Heart left ventricle (tissue), 16 donors: ENCODE measurements around the gene DIS3L2. TPM values are rescaled to one million over a fixed set of nuclear protein-coding genes. Genes with fewer than 3 reads are reported as not detected.

ENCODE experiments used
- ATAC-seq, 4 donors: fragments of 200-7000 bp; cut with Tn5 transposase; one replicate each; pipeline ENCODE4 v1.9.1; 2020 to 2022; ENCODE audit warnings: moderate library complexity in 4 of 4, mild to moderate bottlenecking in 3 of 4, moderate number of reproducible peaks in 1 of 4
- DNase-seq, 5 donors: peaks; one replicate each; pipeline ENCODE4 v3.0.0-alpha.2; 2020
- H3K27ac ChIP-seq, 12 donors: fragments of 200-600 bp; sonication (generic) in 4 of 12; one replicate each; pipeline versions ENCODE4 v1.5.0 to v1.8.0; 2016 to 2022; ENCODE audit warnings: mild to moderate bottlenecking in 2 of 12
- H3K27me3 ChIP-seq, 9 donors: fragments of 200-600 bp; sonication (generic) in 2 of 9; one replicate each; pipeline versions ENCODE4 v1.5.1 to v1.8.0; 2016 to 2022; ENCODE audit warnings: mild to moderate bottlenecking in 3 of 9
- H3K36me3 ChIP-seq, 9 donors: fragments of 200-600 bp; sonication (generic) in 2 of 9; one replicate each; pipeline versions ENCODE4 v1.5.0 to v1.8.0; 2018 to 2022; ENCODE audit warnings: mild to moderate bottlenecking in 2 of 9
- H3K4me1 ChIP-seq, 12 donors: fragments of 200-600 bp; sonication (generic) in 4 of 12; one replicate each; pipeline versions ENCODE4 v1.5.0 to v1.8.0; 2016 to 2022; ENCODE audit warnings: mild to moderate bottlenecking in 3 of 12
- H3K4me3 ChIP-seq, 12 donors: fragments of 200-600 bp; sonication (generic) in 4 of 12; one replicate each; pipeline versions ENCODE4 v1.5.0 to v1.8.0; 2017 to 2022; ENCODE audit warnings: mild to moderate bottlenecking in 9 of 12, moderate library complexity in 4 of 12
- H3K9me3 ChIP-seq, 12 donors: fragments of 200-600 bp; sonication (generic) in 4 of 12; one replicate each; pipeline versions ENCODE4 v1.5.0 to v1.8.0; 2016 to 2022; ENCODE audit warnings: mild to moderate bottlenecking in 1 of 12
- POLR2A ChIP-seq, 2 donors: fragments of 450-650 bp; IDR thresholded peaks; one replicate each; pipeline ENCODE4 v1.6.1; 2017; ENCODE audit warnings: antibody characterized with exemption in 2 of 2, mild to moderate bottlenecking in 2 of 2, moderate library complexity in 2 of 2
- WGBS, 4 donors: extraction: QIAGEN DNeasy Blood & Tissue Kit in 2 of 4; methylation state at CpG; one replicate each; pipeline versions ENCODE4 v1.1.5 to v1.1.7; 2013 to 2018; 5-methylcytosine and 5-hydroxymethylcytosine counted together
- intact Hi-C, 10 donors: fragments of 100-400 bp; cut with DNase I; formaldehyde crosslinking; loops; one replicate each; pipeline versions ENCODE4 v1.11.1 to v1.14.2; 2022
- polyA plus RNA-seq, 2 donors: library from polyadenylated mRNA; stranded (reverse); fragments of 200-250 nt; gene quantifications; one replicate each; pipeline ENCODE4 v1.2.3, GENCODE V29; 2013
- total RNA-seq, 9 donors: library from RNA; depleted of rRNA in 2 of 9; stranded (reverse); fragments of >200 nt in 2 of 9; fragmentation: NEBNext Ultra II Directional in 3 of 9; extraction: Animal tissue kit (Norgen Biotek cat#: 25700) in 3 of 9; gene quantifications; one replicate each; pipeline versions ENCODE4 v1.1.0 to v1.2.4, GENCODE V29; 2016 to 2023
- TF ChIP-seq, protein P1 (sequence below), 12 donors: fragments of 200-600 bp; sonication (generic) in 4 of 12; IDR thresholded peaks; one replicate each; pipeline versions ENCODE4 v1.5.0 to v1.8.0; 2018 to 2022; ENCODE audit warnings: antibody characterized with exemption in 12 of 12, mild to moderate bottlenecking in 5 of 12
- donor health status: ischemic (EF 13 %, LVEDD 7.1; RV severe dilation, severe dysfunction).
- donor health status: healthy with polysubstance abuse.
- donor health status: DM: no; HTN: yes; CAD: no.
- donor health status: DM: no; HTN: no; CAD: no.
- donor health status: ischemic (EF 25% LVEDD 6.9; RV normal size, moderate dysfunction).
- donor health status: ischemic (EF 25% LVEDD 5.7; RV mildly dilated, moderate dysfunction).
- donor health status: healthy.
- donor health status: DM: yes; HTN: yes; CAD: no.
- donor health status: ischemic (EF 35%, LVEDD 5.7; RV mildly dilated, moderate dysfunction).
- donor health status: nonischemic (EF 11% LVEDD 7.7; RV severe dilation, severe dysfunction).
- donor health status: DM: yes; HTN: yes; CAD: no.
- donor health status: PGD.
- donor health status: ischemic (EF 29% LVEDD 5.4; RV normal size, mild dysfunction).
- donor health status: nonischemic (EF 23%, LVEDD 6.1; RV moderate dilation, normal function).

Gene DIS3L2
- total and polyA plus RNA-seq, 11 donors, result 12.4 to 27.3 (median 21.8) TPM

- no peaks in the 10 kb centered on the region for H3K27me3 ChIP-seq
- TF ChIP-seq, protein P1, sequence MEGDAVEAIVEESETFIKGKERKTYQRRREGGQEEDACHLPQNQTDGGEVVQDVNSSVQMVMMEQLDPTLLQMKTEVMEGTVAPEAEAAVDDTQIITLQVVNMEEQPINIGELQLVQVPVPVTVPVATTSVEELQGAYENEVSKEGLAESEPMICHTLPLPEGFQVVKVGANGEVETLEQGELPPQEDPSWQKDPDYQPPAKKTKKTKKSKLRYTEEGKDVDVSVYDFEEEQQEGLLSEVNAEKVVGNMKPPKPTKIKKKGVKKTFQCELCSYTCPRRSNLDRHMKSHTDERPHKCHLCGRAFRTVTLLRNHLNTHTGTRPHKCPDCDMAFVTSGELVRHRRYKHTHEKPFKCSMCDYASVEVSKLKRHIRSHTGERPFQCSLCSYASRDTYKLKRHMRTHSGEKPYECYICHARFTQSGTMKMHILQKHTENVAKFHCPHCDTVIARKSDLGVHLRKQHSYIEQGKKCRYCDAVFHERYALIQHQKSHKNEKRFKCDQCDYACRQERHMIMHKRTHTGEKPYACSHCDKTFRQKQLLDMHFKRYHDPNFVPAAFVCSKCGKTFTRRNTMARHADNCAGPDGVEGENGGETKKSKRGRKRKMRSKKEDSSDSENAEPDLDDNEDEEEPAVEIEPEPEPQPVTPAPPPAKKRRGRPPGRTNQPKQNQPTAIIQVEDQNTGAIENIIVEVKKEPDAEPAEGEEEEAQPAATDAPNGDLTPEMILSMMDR (IDR thresholded peaks at IDR 0.05), result no peak
- no peak for TF ChIP-seq POLR2A (IDR thresholded peaks at IDR 0.05)
- ATAC-seq (no peak), DNase-seq (no peak)
- H3K9me3 ChIP-seq, result no peaks in the 10 kb centered on the region
- peaks cover 0 to 18% (median 5%) of the 10 kb centered on the region in 12 donors for H3K4me1 ChIP-seq
- H3K4me3 ChIP-seq, result no peak overlapping the region
- 93 to 97% (median 94%) methylated on average over 7 of the region's 7 CpGs for WGBS, 4 donors
- intact Hi-C loops, result no loop called here
- H3K36me3 ChIP-seq, result no peaks in the 10 kb centered on the region
- H3K27ac ChIP-seq, result no peak overlapping the region
Measured at GRCh38 chr2:231937057-231937456, 24.5 kb upstream of the DIS3L2 start.

- Histone ChIP-seq H3K4me1 (peaks cover 0 to 11% (median 2%) of the 10 kb centered on the region in 12 donors), H3K27me3 (no peaks in the 10 kb centered on the region), H3K36me3 (no peaks in the 10 kb centered on the region), H3K27ac (no peak overlapping the region), H3K4me3 (no peak overlapping the region), H3K9me3 (no peaks in the 10 kb centered on the region)
- TF ChIP-seq, protein P1 (IDR thresholded peaks at IDR 0.05), result no peak
- no peak for TF ChIP-seq POLR2A (IDR thresholded peaks at IDR 0.05)
- 96 to 99% (median 97%) methylated on average over 4 of the region's 4 CpGs for WGBS, 4 donors
- intact Hi-C loops, result no loop called here
- no peak for DNase-seq
- ATAC-seq, result no peak
Measured at GRCh38 chr2:231939022-231939421, 22.5 kb upstream of the DIS3L2 start.

GRCh38 chr2:231940795-231941194 lies 20.7 kb upstream of the DIS3L2 start:
- ATAC-seq (no peak), DNase-seq (no peak)
- intact Hi-C loops, result no loop called here
- H3K27ac ChIP-seq, result no peak overlapping the region
- no peak overlapping the region for H3K4me3 ChIP-seq
- 62 to 76% (median 70%) methylated on average over 2 to 3 of the region's 3 CpGs for WGBS, 4 donors
- H3K9me3 ChIP-seq, result no peaks in the 10 kb centered on the region
- H3K36me3 ChIP-seq, result no peaks in the 10 kb centered on the region
- H3K27me3 ChIP-seq, result no peaks in the 10 kb centered on the region
- H3K4me1 ChIP-seq, result no peaks in the 10 kb centered on the region
- TF ChIP-seq POLR2A (IDR thresholded peaks at IDR 0.05), result no peak
- TF ChIP-seq, protein P1 (IDR thresholded peaks at IDR 0.05), result no peak

GRCh38 chr2:231941673-231942072 lies 19.8 kb upstream of the DIS3L2 start:
- H3K9me3 ChIP-seq, result no peaks in the 10 kb centered on the region
- H3K36me3 ChIP-seq, result no peaks in the 10 kb centered on the region
- intact Hi-C loops, result no loop called here
- ATAC-seq (no peak), DNase-seq (no peak)
- no peaks in the 10 kb centered on the region for H3K4me1 ChIP-seq
- no peak overlapping the region for H3K4me3 ChIP-seq
- H3K27ac ChIP-seq, result no peak overlapping the region
- WGBS, 4 donors, result 88 to 93% (median 90%) methylated on average over 9 to 12 of the region's 12 CpGs
- no peaks in the 10 kb centered on the region for H3K27me3 ChIP-seq
- TF ChIP-seq, protein P1 (IDR thresholded peaks at IDR 0.05), result no peak
